ENCODE results near the gene PARP6.
A peak's percentile ranks its signal among the peaks of the same experiment; 100 is the strongest.
"Not testable (repeated sequence)": the region's sequence is repeated elsewhere in the genome, so short reads cannot be mapped to it uniquely, and the experiment has no call there.

PARP6 gene

GRCh38 chr15:72278737-72279136 lies 6.4 kb upstream of the PARP6 start:
- no peak for DNase-seq

DNA sequence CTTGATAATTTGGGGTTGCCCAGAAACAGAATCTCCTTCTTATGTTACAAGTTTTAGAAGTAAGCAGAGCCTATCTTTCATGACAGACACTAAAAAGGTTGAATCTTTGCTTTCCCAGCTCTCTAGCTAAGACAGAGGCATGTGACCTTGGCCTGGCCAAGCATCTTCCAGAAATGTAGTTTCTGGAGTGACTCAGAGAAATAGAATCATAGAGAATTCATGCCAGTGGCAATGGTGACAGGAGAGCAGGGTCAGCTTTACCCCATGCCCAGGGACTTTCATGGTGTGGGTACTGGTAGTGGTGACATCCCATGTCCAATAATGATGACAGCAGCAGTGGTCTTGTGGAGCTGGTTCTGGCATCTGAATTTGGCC lies 4.0 kb upstream of the PARP6 start:
- no peak for DNase-seq

DNA sequence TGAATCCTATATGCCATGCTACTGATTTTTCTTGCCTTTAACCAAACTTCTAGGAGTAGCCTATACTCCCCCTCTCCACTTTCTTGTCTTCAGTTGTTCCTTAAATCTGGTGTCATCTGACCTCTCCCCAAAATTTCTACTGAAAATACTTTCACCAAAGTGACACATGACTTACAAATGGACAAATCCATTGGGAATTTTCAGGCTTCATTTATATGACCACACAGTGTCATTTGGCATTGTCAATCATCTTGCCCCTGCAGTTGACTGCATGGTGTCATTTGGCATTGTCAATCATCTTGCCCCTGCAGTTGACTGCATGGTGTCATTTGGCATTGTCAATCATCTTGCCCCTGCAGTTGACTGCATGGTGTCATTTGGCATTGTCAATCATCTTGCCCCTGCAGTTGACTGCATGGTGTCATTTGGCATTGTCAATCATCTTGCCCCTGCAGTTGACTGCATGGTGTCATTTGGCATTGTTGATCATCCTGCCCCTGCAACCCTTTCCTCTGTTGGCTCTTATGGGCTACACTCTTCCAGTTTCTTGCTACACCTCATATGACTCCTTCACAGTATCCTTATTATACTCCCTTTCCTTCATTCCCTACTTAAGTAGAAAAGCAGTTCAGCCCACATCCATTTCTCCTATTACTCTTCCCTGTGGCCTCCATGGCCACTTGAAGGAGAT lies 3.4 kb upstream of the PARP6 start:
- DNase-seq = not testable (repeated sequence)

DNA sequence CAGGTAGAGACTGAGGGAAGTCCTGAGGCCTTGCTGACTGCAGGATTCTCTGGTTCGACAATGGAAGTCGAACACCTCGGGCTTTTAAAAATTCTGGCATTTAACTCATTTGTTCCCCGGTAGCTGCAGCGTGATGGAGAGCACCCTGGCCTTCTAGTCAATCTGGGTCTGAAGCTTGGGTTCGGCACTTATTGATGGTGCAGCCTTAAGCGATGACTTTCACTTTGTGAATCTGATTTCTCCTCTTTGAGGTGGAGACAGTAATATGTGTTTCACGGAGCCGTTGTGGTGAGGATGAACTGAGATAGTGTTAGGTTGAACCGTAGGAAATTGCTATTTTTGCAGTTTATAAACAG lies 621 bp upstream of the PARP6 start:
- no peak for DNase-seq

DNA sequence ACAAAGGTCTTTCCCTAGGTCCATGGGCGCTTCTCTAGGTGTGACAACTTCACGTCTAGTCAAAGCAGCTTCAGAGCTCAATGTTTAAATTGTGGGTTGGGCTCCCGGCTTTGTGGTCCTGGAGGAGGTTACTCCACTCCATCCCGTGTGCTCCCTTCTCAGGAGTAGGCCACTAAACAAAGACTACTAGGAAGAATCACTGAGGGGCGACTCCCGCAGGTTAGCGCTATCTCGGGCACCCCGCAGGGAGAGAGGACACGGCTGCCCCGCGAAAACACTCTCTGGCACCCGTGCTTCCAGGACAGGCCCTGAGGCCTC lies 500 bp downstream of the PARP6 start:
- peak; percentile 31 to 43 for DNase-seq

GRCh38 chr15:72271221-72271620 lies 1.1 kb downstream of the PARP6 start:
- no peak for DNase-seq

GRCh38 chr15:72269739-72270138 lies 2.6 kb downstream of the PARP6 start:
- DNase-seq = no peak

GRCh38 chr15:72265031-72265430 lies 7.3 kb downstream of the PARP6 start:
- DNase-seq = no peak

DNA sequence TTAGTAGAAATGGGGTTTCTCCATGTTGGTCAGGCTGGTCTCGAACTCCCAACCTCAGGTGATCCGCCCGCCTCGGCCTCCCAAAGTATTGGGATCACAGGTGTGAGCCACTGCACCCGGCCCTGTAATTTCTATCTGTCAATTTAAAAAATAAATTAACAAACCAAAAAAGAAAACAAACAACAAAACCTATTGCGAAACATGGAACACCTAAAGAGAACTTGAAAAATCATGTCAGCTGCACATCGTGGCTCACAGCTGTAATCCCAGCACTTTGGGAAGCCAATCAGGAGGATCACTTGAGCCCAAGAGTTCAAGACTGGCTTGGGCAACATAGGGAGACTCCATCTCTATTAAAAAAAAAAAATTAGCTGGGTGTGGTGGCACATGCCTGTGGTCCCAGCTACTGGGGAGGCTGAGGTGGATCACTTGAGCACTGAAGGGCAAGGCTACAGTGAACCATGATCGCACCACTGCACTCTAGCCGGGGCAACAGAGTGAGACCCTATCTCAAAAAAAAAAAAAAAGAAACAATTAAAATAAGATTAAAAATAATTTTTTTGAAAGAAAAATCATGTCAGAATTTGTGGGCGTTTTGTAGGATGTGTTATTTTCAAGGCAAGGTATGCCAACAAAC lies 19.6 kb downstream of the PARP6 start:
- no peak for DNase-seq

- no peak for DNase-seq
Measured at GRCh38 chr15:72249142-72249810, 23.1 kb downstream of the PARP6 start.

GRCh38 chr15:72248514-72248913 lies 23.8 kb downstream of the PARP6 start:
- DNase-seq = no peak

DNA sequence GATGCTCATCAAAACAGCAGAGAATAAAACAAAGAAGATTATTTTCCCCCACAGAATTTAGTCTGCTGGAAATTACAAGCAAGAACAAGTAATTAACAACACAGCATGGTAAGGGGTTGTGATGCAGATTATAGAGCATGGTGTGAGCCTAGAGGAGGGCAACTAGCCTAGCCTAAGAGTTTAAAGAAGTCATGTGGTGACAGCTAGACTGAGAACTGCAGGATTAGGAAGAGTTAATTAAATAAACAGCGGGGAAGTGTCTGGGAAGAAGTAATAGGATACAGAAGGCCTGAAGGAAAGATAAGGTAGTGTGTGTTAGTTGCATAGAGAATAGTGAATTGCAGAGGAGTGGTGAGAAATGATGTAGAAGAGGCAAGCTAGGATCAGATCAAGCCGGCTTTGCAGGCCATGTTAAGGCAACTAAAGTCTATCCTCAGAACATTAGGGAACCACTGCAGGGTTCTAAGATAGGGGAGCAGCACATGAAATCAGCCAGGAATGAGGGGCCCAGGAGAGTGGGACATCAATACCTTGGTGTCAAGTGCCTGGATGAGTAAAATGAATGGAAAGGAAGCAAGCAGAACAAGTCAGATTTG lies 29.5 kb downstream of the PARP6 start:
- DNase-seq = no peak

- DNase-seq = no peak
Measured at GRCh38 chr15:72239652-72240051, 32.7 kb downstream of the PARP6 start.

DNA sequence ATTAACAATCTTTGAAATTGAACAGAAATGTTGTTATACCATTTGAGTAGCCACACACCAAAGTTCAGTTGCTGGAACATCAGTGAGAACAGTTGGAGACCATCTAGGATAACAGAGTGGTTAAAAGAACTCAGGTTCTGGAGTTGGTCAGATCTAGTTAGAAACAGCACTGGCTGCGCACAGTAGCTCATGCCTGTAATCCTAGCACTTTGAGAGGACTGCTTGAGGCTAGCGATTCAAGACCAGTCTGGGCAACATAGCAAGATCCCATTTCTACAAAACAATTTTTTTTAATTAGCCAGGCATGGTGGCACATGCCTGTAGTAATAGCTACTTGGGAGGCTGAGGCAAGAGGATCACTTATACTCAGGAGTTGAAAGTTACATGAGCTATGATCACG lies 33.8 kb downstream of the PARP6 start:
- DNase-seq = no peak

DNA sequence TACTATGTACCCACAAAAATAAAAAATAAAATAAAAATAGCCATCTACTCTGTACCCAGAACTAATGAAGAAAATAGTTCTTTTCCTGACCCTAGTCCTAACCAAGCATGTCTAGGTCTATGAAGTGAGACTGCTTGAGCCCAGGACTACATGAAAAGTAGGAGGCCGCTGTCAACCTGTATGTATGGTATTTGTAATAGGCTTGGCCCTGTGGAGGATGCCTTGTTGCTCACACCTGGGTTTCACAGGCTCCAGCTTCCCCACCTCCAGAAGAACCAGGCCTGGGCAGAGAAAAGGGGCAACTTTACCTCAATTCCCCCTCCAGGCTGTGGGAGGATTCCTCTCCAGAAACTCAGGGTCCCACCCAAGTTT lies 34.5 kb downstream of the PARP6 start:
- no peak for DNase-seq

DNA sequence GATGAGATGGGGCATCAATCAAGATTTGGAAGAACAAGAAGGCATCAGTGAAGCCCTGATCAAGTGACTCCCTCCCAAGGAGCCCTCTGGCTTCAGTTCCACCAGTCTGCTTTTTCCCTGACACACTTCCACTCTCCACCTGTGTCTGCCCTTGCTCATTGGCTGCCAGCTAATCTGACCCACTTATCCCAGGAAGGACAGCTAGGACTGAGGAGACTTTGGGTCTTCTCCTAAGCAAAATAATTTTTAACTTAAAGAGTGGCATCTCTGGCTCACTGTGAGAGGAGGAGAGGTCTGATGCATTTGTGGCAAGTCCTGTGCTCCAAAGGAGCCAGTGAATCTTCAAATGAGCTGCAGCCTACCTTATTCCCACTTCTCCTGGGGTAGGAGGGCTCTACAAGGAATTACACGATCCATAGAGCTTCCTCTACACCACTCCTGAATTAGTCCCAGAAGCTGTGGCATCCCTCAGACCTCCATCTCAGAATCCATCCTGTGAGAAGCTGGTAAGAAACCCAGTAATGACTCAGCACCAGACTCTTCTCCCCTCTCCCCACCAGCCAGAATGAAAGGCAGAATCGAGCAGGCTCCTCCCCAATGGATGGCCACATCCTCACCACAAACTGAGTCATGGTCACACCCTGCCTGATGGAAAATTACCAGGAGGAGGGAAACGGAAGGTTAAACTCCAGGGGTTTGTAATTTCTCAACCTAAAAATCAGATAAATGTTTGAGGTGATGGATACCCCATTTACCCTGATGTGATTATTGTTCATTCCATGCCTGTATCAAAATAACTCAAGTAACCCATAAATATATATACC lies 35.1 kb downstream of the PARP6 start:
- DNase-seq = no peak

- DNase-seq = no peak
Measured at GRCh38 chr15:72236381-72237003, 35.9 kb downstream of the PARP6 start.

DNA sequence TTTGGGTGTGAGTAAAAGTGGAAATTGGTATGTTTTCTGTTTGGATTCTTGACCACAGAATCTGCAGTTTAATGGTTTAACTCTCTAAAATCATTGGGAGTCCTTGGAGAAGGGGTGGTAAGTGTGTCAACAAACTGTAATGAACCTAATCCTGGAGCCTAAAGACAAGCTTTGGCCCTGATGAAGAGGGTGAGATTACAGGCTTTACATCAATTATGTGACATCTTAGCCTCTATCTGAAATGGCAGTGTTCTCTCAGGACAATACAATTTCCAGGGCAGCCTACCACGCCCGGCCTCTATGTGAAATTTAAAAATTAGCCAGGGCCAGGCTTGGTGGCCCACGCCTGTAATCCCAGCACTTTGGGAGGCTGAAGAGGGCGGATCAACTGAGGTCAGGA lies 37.1 kb downstream of the PARP6 start:
- DNase-seq = no peak

DNA sequence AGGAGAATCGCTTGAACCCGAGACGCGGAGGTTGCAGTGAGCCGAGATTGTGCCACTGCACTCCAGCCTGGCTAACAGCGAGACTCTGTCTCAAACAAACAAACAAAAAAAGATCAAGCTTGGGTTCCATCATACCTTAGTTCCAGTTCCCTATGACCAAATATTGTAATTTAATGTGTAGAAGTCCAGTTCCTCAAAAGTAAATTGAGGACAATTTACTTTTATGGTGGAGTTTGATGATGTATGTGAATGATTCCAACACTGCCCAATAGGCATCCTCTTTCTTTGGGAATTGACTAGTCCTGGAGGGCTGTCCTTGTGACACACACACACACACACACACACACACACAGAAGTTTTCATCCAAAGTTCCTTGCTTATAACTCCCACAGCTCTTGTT lies 38.6 kb downstream of the PARP6 start:
- DNase-seq = no peak

- no peak for DNase-seq
Measured at GRCh38 chr15:72231833-72232478, 40.4 kb downstream of the PARP6 start.

DNA sequence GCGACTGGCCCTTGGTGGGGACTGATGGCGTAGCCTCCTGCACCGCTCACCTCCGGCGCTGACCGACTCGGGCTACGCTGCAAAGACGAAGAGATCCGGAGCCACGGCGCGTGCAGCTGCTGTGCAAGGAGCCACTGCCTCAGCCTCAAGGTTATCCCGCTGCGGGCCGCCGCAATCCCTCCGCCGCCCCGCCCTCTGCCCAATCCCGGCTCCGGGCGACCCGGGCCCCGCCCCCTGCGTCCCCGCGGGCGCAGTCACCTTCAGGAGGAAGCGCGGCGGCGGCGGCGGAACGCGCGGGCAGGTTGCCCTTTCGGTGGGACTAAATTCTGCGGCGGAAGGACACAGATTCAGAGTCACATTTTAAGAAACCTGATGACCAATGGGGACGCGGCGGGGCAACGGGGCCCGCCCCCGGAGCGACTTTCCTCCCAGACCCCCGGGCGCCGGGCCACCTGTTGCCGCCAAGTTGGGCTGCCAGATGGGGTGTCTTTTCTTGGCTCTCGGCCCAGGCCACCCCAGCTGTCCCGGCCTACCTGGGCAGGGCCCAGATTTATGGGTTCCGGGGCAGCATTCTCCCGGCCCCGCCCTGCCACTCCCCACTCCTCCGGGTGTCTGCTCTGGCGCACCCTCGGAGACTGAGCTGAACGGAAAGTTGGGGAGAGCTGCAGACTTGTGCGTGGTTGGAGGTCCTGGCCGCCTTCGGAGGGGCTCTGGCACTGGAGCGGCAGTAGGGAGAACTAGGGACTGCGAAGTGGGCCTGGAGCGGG lies 41.1 kb downstream of the PARP6 start, which contains the start of gene PKM:
PKM (minus strand) TSS at position 125 of the 767 bp plus-strand sequence. CDS start 12,093 bp downstream, outside the sequence.
- DNase-seq = peak; percentile 95 to 99
